Smooth muscle cell of the coronary artery (primary cell): Measurements from ENCODE around the gene OGN. TPM values are rescaled to one million over a fixed set of nuclear protein-coding genes. Genes with fewer than 3 reads are reported as not detected.

Source experiments
- total RNA-seq: library from RNA; depleted of rRNA; stranded (reverse); fragments of >200 nt; gene quantifications from 2 replicates; pipeline ENCODE4 v1.2.3, GENCODE V29; 2014; ENCODE audit warnings: low replicate concordance

The OGN gene
- total RNA-seq = 0.90 and 2.1 TPM in 2 replicates

GRCh38 chr9:92404042-92404836 is at the start of gene OGN:
Gene OGN, minus strand, starts transcription at chr9:92404578. Its CDS starts 1,171 bp downstream, at chr9:92403407.

GRCh38 chr9:92424340-92424739 is 20.0 kb upstream of the OGN start, which contains the start of gene OMD:
Gene OMD, minus strand, starts transcription at chr9:92424471. Its CDS starts 6,913 bp downstream, at chr9:92417558.

Other genes with a start within 250 kb of the OGN start
- 340 and 354 TPM in 2 replicates for gene IARS1, start 110.9 kb downstream of the OGN start, total RNA-seq
- gene NOL8, start 79.2 kb downstream of the OGN start, total RNA-seq = 14.7 and 20.8 TPM in 2 replicates
- gene CENPP, start 78.6 kb downstream of the OGN start, total RNA-seq = 0.47 and 1.6 TPM in 2 replicates
- gene OMD, start 19.9 kb upstream of the OGN start, total RNA-seq = 0.23 and 1.9 TPM in 2 replicates
- gene ASPN, start 77.9 kb upstream of the OGN start, total RNA-seq = 12.5 and 13.0 TPM in 2 replicates
- 4.4 and 17.3 TPM in 2 replicates for gene ECM2, start 131.4 kb upstream of the OGN start, total RNA-seq